ENCODE measurements around the gene ROS1.

The ROS1 gene

DNA sequence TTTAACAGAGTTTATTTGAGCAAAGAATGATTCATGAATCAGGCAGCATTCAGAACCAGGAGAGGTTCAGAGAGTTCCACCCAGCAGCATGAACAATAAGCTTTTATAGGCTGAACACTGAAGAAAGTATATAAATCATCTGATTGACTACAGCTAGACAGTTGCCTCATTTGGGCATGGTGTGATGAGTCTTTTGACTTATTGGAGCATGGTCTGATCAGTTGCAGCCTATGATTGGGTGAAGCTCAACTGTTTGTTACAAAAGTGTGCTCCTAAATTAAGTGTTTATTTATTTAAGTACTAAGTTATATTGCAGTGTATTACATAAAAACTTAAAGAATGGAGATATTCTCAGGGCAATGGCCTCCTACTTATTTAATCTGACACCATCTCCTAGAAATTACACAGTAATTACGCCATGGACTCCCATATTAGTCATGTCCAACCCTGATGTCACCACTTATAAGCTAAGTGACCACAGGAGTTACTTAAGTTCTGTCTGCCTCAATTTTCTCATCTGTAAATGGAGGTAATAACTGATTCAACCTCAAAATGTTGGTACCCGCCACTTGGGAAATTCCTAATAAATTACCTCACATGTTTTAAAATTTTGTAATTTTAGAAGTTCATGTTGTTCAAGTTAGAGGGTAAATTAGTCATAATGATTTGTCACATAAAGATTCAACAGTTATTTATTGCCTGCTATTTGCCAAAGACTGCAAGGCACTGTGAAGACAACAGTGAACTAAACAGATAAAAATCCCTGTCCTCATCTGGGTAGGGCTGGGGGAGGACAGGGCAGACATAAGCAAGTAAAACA lies 15.2 kb upstream of the ROS1 start:
- TF ChIP-seq, protein P1, sequence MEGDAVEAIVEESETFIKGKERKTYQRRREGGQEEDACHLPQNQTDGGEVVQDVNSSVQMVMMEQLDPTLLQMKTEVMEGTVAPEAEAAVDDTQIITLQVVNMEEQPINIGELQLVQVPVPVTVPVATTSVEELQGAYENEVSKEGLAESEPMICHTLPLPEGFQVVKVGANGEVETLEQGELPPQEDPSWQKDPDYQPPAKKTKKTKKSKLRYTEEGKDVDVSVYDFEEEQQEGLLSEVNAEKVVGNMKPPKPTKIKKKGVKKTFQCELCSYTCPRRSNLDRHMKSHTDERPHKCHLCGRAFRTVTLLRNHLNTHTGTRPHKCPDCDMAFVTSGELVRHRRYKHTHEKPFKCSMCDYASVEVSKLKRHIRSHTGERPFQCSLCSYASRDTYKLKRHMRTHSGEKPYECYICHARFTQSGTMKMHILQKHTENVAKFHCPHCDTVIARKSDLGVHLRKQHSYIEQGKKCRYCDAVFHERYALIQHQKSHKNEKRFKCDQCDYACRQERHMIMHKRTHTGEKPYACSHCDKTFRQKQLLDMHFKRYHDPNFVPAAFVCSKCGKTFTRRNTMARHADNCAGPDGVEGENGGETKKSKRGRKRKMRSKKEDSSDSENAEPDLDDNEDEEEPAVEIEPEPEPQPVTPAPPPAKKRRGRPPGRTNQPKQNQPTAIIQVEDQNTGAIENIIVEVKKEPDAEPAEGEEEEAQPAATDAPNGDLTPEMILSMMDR (IDR thresholded peaks at IDR 0.05; ENCODE audit: insufficient read depth, missing control alignments), result no peak
- DNase-seq (ENCODE audit: insufficient read length, low spot score), result no peak
- FAIRE-seq, result no peak

- DNase-seq (ENCODE audit: insufficient read length, low spot score) (no peak), FAIRE-seq (no peak)
- TF ChIP-seq, protein P1 (IDR thresholded peaks at IDR 0.05; ENCODE audit: insufficient read depth, missing control alignments), result no peak
These were observed 6.5 kb upstream of the ROS1 start for GRCh38 chr6:117432273-117432672.

DNA sequence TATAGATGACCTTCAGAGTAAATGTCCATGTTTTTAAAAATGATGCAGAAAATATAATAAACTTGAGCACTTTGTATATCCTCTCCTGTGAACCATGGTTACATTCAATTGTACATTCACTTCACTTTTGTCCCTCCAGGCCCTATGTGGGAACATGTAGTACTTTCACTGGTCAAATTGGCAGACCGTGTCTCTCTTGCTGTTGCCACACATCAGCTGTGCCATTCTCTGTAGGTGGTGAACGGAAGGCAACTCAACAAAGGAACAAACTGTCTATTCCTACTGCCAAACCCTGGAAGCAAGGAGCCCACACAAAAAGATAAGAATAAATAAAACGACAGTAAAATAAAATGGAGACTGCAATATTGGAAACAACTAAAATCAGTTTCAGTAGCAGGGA lies 2.0 kb downstream of the ROS1 start:
- FAIRE-seq (no peak), DNase-seq (ENCODE audit: insufficient read length, low spot score) (no peak)
- TF ChIP-seq, protein P1 (IDR thresholded peaks at IDR 0.05; ENCODE audit: insufficient read depth, missing control alignments), result no peak

GRCh38 chr6:117418320-117418719 lies 7.4 kb downstream of the ROS1 start:
- DNase-seq (ENCODE audit: insufficient read length, low spot score) (no peak), FAIRE-seq (no peak)
- TF ChIP-seq, protein P1 (IDR thresholded peaks at IDR 0.05; ENCODE audit: insufficient read depth, missing control alignments), result no peak

GRCh38 chr6:117417851-117418250 lies 7.9 kb downstream of the ROS1 start:
- FAIRE-seq (no peak), DNase-seq (ENCODE audit: insufficient read length, low spot score) (no peak)
- TF ChIP-seq, protein P1 (IDR thresholded peaks at IDR 0.05; ENCODE audit: insufficient read depth, missing control alignments), result no peak

GRCh38 chr6:117414770-117415169 lies 11.0 kb downstream of the ROS1 start:
- FAIRE-seq (no peak), DNase-seq (ENCODE audit: insufficient read length, low spot score) (no peak)
- TF ChIP-seq, protein P1 (IDR thresholded peaks at IDR 0.05; ENCODE audit: insufficient read depth, missing control alignments), result no peak

DNA sequence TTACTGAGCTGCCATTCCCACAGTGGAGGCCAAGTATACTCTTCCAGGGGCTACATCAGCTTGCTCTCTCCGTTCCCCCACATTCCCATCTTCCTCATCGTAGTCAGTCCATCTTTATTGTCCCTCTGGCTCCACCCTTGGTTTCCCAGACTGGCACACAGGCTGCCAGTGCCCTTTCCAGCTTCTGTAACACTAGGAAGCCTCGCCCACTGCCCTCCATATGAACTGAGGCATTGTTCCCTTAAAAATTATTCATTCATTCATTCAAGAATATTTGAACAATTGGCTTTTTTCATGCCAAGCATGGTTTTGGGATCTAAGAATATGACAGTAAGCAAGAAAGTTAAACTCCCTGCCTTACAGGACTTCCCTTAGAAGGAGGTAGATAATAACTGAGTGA lies 14.3 kb downstream of the ROS1 start:
- DNase-seq (ENCODE audit: insufficient read length, low spot score) (no peak), FAIRE-seq (no peak)
- TF ChIP-seq, protein P1 (IDR thresholded peaks at IDR 0.05; ENCODE audit: insufficient read depth, missing control alignments), result no peak
